ENCODE results near the gene MB21D2. TPM values are rescaled to one million over a fixed set of nuclear protein-coding genes. Genes with fewer than 3 reads are reported as not detected.

The MB21D2 gene
- polyA plus RNA-seq, 2 donors: 0.61 to 1.6 TPM

GRCh38 chr3:192940129-192940528 is 22.5 kb upstream of the MB21D2 start:
- no peaks in the 10 kb centered on the region for H3K36me3 ChIP-seq (ENCODE audit: control insufficient read depth in 2 of 2, insufficient read depth in 2 of 2, low read length in 1 of 2)
- H3K27me3 ChIP-seq (ENCODE audit: control insufficient read depth in 1 of 2, insufficient read depth in 2 of 2, low read length in 2 of 2): no peaks in the 10 kb centered on the region
- no peak overlapping the region for H3K27ac ChIP-seq (ENCODE audit: low read depth in 2 of 2, low read length in 1 of 2)
- WGBS, 2 donors: 71 to 75% methylated on average over 4 of the region's 4 CpGs
- H3K9me3 ChIP-seq (ENCODE audit: control insufficient read depth in 2 of 2, insufficient read depth in 1 of 2, low read depth in 1 of 2, low read length in 1 of 2): no peaks in the 10 kb centered on the region
- no peaks in the 10 kb centered on the region for H3K4me1 ChIP-seq (ENCODE audit: control insufficient read depth in 2 of 2, insufficient read depth in 2 of 2, low read length in 1 of 2)
- no peak overlapping the region for H3K4me3 ChIP-seq (ENCODE audit: low read depth in 1 of 2, low read length in 2 of 2)

GRCh38 chr3:192935441-192935840 is 17.8 kb upstream of the MB21D2 start:
- no peaks in the 10 kb centered on the region for H3K9me3 ChIP-seq (ENCODE audit: control insufficient read depth in 2 of 2, insufficient read depth in 1 of 2, low read depth in 1 of 2, low read length in 1 of 2)
- no peak overlapping the region for H3K27ac ChIP-seq (ENCODE audit: low read depth in 2 of 2, low read length in 1 of 2)
- WGBS, 2 donors: 93 to 97% methylated on average over 1 of the region's 1 CpG

GRCh38 chr3:192933779-192934460 is 16.3 kb upstream of the MB21D2 start:
- Histone ChIP-seq H3K4me1 (ENCODE audit: control insufficient read depth in 2 of 2, insufficient read depth in 2 of 2, low read length in 1 of 2) (no peaks in the 10 kb centered on the region), H3K27ac (ENCODE audit: low read depth in 2 of 2, low read length in 1 of 2) (no peak overlapping the region), H3K4me3 (ENCODE audit: low read depth in 1 of 2, low read length in 2 of 2) (no peak overlapping the region), H3K27me3 (ENCODE audit: control insufficient read depth in 1 of 2, insufficient read depth in 2 of 2, low read length in 2 of 2) (no peaks in the 10 kb centered on the region), H3K9me3 (ENCODE audit: control insufficient read depth in 2 of 2, insufficient read depth in 1 of 2, low read depth in 1 of 2, low read length in 1 of 2) (no peaks in the 10 kb centered on the region), H3K36me3 (ENCODE audit: control insufficient read depth in 2 of 2, insufficient read depth in 2 of 2, low read length in 1 of 2) (no peaks in the 10 kb centered on the region)
- 67 to 79% methylated on average over 4 of the region's 4 CpGs for WGBS, 2 donors

More at GRCh38 chr3:192935441-192935840, 17.8 kb upstream of the MB21D2 start:
- no peaks in the 10 kb centered on the region for H3K36me3 ChIP-seq (ENCODE audit: control insufficient read depth in 2 of 2, insufficient read depth in 2 of 2, low read length in 1 of 2)
- no peaks in the 10 kb centered on the region for H3K4me1 ChIP-seq (ENCODE audit: control insufficient read depth in 2 of 2, insufficient read depth in 2 of 2, low read length in 1 of 2)
- no peaks in the 10 kb centered on the region for H3K27me3 ChIP-seq (ENCODE audit: control insufficient read depth in 1 of 2, insufficient read depth in 2 of 2, low read length in 2 of 2)
- no peak overlapping the region for H3K4me3 ChIP-seq (ENCODE audit: low read depth in 1 of 2, low read length in 2 of 2)

GRCh38 chr3:192933259-192933658 is 15.6 kb upstream of the MB21D2 start:
- Histone ChIP-seq H3K4me3 (ENCODE audit: low read depth in 1 of 2, low read length in 2 of 2) (no peak overlapping the region), H3K9me3 (ENCODE audit: control insufficient read depth in 2 of 2, insufficient read depth in 1 of 2, low read depth in 1 of 2, low read length in 1 of 2) (no peaks in the 10 kb centered on the region), H3K27me3 (ENCODE audit: control insufficient read depth in 1 of 2, insufficient read depth in 2 of 2, low read length in 2 of 2) (no peaks in the 10 kb centered on the region), H3K36me3 (ENCODE audit: control insufficient read depth in 2 of 2, insufficient read depth in 2 of 2, low read length in 1 of 2) (no peaks in the 10 kb centered on the region), H3K4me1 (ENCODE audit: control insufficient read depth in 2 of 2, insufficient read depth in 2 of 2, low read length in 1 of 2) (no peaks in the 10 kb centered on the region), H3K27ac (ENCODE audit: low read depth in 2 of 2, low read length in 1 of 2) (no peak overlapping the region)
- 89 to 91% methylated on average over 9 of the region's 9 CpGs for WGBS, 2 donors

GRCh38 chr3:192931825-192932224 is 14.2 kb upstream of the MB21D2 start:
- Histone ChIP-seq H3K27me3 (ENCODE audit: control insufficient read depth in 1 of 2, insufficient read depth in 2 of 2, low read length in 2 of 2) (no peaks in the 10 kb centered on the region), H3K9me3 (ENCODE audit: control insufficient read depth in 2 of 2, insufficient read depth in 1 of 2, low read depth in 1 of 2, low read length in 1 of 2) (no peaks in the 10 kb centered on the region), H3K36me3 (ENCODE audit: control insufficient read depth in 2 of 2, insufficient read depth in 2 of 2, low read length in 1 of 2) (no peaks in the 10 kb centered on the region), H3K4me3 (ENCODE audit: low read depth in 1 of 2, low read length in 2 of 2) (no peak overlapping the region), H3K27ac (ENCODE audit: low read depth in 2 of 2, low read length in 1 of 2) (no peak overlapping the region), H3K4me1 (ENCODE audit: control insufficient read depth in 2 of 2, insufficient read depth in 2 of 2, low read length in 1 of 2) (no peaks in the 10 kb centered on the region)
- 87 to 96% methylated on average over 3 of the region's 3 CpGs for WGBS, 2 donors

GRCh38 chr3:192930577-192930976 is 12.9 kb upstream of the MB21D2 start:
- Histone ChIP-seq H3K9me3 (ENCODE audit: control insufficient read depth in 2 of 2, insufficient read depth in 1 of 2, low read depth in 1 of 2, low read length in 1 of 2) (no peaks in the 10 kb centered on the region), H3K4me3 (ENCODE audit: low read depth in 1 of 2, low read length in 2 of 2) (no peak overlapping the region), H3K4me1 (ENCODE audit: control insufficient read depth in 2 of 2, insufficient read depth in 2 of 2, low read length in 1 of 2) (no peaks in the 10 kb centered on the region), H3K27me3 (ENCODE audit: control insufficient read depth in 1 of 2, insufficient read depth in 2 of 2, low read length in 2 of 2) (no peaks in the 10 kb centered on the region), H3K27ac (ENCODE audit: low read depth in 2 of 2, low read length in 1 of 2) (no peak overlapping the region), H3K36me3 (ENCODE audit: control insufficient read depth in 2 of 2, insufficient read depth in 2 of 2, low read length in 1 of 2) (no peaks in the 10 kb centered on the region)
- 90 to 92% methylated on average over 1 of the region's 1 CpG for WGBS, 2 donors

- no peaks in the 10 kb centered on the region for H3K36me3 ChIP-seq (ENCODE audit: control insufficient read depth in 2 of 2, insufficient read depth in 2 of 2, low read length in 1 of 2)
- no peak overlapping the region for H3K27ac ChIP-seq (ENCODE audit: low read depth in 2 of 2, low read length in 1 of 2)
- no peaks in the 10 kb centered on the region for H3K9me3 ChIP-seq (ENCODE audit: control insufficient read depth in 2 of 2, insufficient read depth in 1 of 2, low read depth in 1 of 2, low read length in 1 of 2)
- no peak overlapping the region for H3K4me3 ChIP-seq (ENCODE audit: low read depth in 1 of 2, low read length in 2 of 2)
- H3K4me1 ChIP-seq (ENCODE audit: control insufficient read depth in 2 of 2, insufficient read depth in 2 of 2, low read length in 1 of 2): no peaks in the 10 kb centered on the region
- WGBS, 2 donors: 71 to 80% methylated on average over 9 of the region's 9 CpGs
- H3K27me3 ChIP-seq (ENCODE audit: control insufficient read depth in 1 of 2, insufficient read depth in 2 of 2, low read length in 2 of 2): no peaks in the 10 kb centered on the region
These were observed 12.3 kb upstream of the MB21D2 start for GRCh38 chr3:192929755-192930547.

GRCh38 chr3:192929146-192929545 is 11.5 kb upstream of the MB21D2 start:
- 46 to 47% methylated on average over 2 of the region's 2 CpGs for WGBS, 2 donors
- H3K9me3 ChIP-seq (ENCODE audit: control insufficient read depth in 2 of 2, insufficient read depth in 1 of 2, low read depth in 1 of 2, low read length in 1 of 2): no peaks in the 10 kb centered on the region

GRCh38 chr3:192928720-192929119 is 11.1 kb upstream of the MB21D2 start:
- 40 to 67% methylated on average over 6 of the region's 6 CpGs for WGBS, 2 donors
- no peak overlapping the region for H3K27ac ChIP-seq (ENCODE audit: low read depth in 2 of 2, low read length in 1 of 2)
- H3K4me1 ChIP-seq (ENCODE audit: control insufficient read depth in 2 of 2, insufficient read depth in 2 of 2, low read length in 1 of 2): no peaks in the 10 kb centered on the region
- no peak overlapping the region for H3K4me3 ChIP-seq (ENCODE audit: low read depth in 1 of 2, low read length in 2 of 2)
- H3K27me3 ChIP-seq (ENCODE audit: control insufficient read depth in 1 of 2, insufficient read depth in 2 of 2, low read length in 2 of 2): no peaks in the 10 kb centered on the region
- no peaks in the 10 kb centered on the region for H3K9me3 ChIP-seq (ENCODE audit: control insufficient read depth in 2 of 2, insufficient read depth in 1 of 2, low read depth in 1 of 2, low read length in 1 of 2)
- no peaks in the 10 kb centered on the region for H3K36me3 ChIP-seq (ENCODE audit: control insufficient read depth in 2 of 2, insufficient read depth in 2 of 2, low read length in 1 of 2)

More at GRCh38 chr3:192929146-192929545, 11.5 kb upstream of the MB21D2 start:
- no peak overlapping the region for H3K27ac ChIP-seq (ENCODE audit: low read depth in 2 of 2, low read length in 1 of 2)
- no peaks in the 10 kb centered on the region for H3K4me1 ChIP-seq (ENCODE audit: control insufficient read depth in 2 of 2, insufficient read depth in 2 of 2, low read length in 1 of 2)
- no peak overlapping the region for H3K4me3 ChIP-seq (ENCODE audit: low read depth in 1 of 2, low read length in 2 of 2)
- H3K36me3 ChIP-seq (ENCODE audit: control insufficient read depth in 2 of 2, insufficient read depth in 2 of 2, low read length in 1 of 2): no peaks in the 10 kb centered on the region
- no peaks in the 10 kb centered on the region for H3K27me3 ChIP-seq (ENCODE audit: control insufficient read depth in 1 of 2, insufficient read depth in 2 of 2, low read length in 2 of 2)

GRCh38 chr3:192928016-192928415 is 10.4 kb upstream of the MB21D2 start:
- Histone ChIP-seq H3K27ac (ENCODE audit: low read depth in 2 of 2, low read length in 1 of 2) (no peak overlapping the region), H3K36me3 (ENCODE audit: control insufficient read depth in 2 of 2, insufficient read depth in 2 of 2, low read length in 1 of 2) (no peaks in the 10 kb centered on the region), H3K4me3 (ENCODE audit: low read depth in 1 of 2, low read length in 2 of 2) (no peak overlapping the region), H3K4me1 (ENCODE audit: control insufficient read depth in 2 of 2, insufficient read depth in 2 of 2, low read length in 1 of 2) (no peaks in the 10 kb centered on the region), H3K9me3 (ENCODE audit: control insufficient read depth in 2 of 2, insufficient read depth in 1 of 2, low read depth in 1 of 2, low read length in 1 of 2) (no peaks in the 10 kb centered on the region), H3K27me3 (ENCODE audit: control insufficient read depth in 1 of 2, insufficient read depth in 2 of 2, low read length in 2 of 2) (no peaks in the 10 kb centered on the region)
